Kidney epithelial cell (primary cell): ENCODE measurements around the gene HES2. TPM values are rescaled to one million over a fixed set of nuclear protein-coding genes. Genes with fewer than 3 reads are reported as not detected.

Source experiments
- total RNA-seq: library from RNA; depleted of rRNA; stranded (reverse); fragments of >200 nt; gene quantifications from 2 replicates; pipeline ENCODE4 v1.2.3, GENCODE V29; 2015

Gene HES2
- total RNA-seq, 1 donor from 2014 or later, result 15.9 TPM

Other genes starting within 250 kb of the HES2 start
- gene CHD5, start 239.6 kb downstream of the HES2 start, total RNA-seq, result under 0.01 and 0.08 TPM in 2 replicates
- 193 and 205 TPM in 2 replicates for gene RPL22, start 220.3 kb downstream of the HES2 start, total RNA-seq
- gene RNF207, start 213.8 kb downstream of the HES2 start, total RNA-seq, result 20.1 and 32.0 TPM in 2 replicates
- 67.1 and 68.0 TPM in 2 replicates for gene ICMT, start 184.0 kb downstream of the HES2 start, total RNA-seq
- not detected in 2 replicates for gene HES3, start 175.7 kb downstream of the HES2 start, total RNA-seq
- 11.4 and 12.3 TPM in 2 replicates for gene GPR153, start 158.8 kb downstream of the HES2 start, total RNA-seq
- 75.6 and 79.8 TPM in 2 replicates for gene ACOT7, start 26.2 kb downstream of the HES2 start, total RNA-seq
- 2.7 TPM in 2 replicates for gene ESPN, start 4.9 kb upstream of the HES2 start, total RNA-seq
- gene TNFRSF25, start 46.3 kb upstream of the HES2 start, total RNA-seq, result 18.2 and 20.2 TPM in 2 replicates
- 24.3 and 26.4 TPM in 2 replicates for gene PLEKHG5, start 71.7 kb upstream of the HES2 start, total RNA-seq
- gene NOL9, start 134.6 kb upstream of the HES2 start, total RNA-seq, result 30.3 and 32.5 TPM in 2 replicates
- gene TAS1R1, start 135.4 kb upstream of the HES2 start, total RNA-seq, result not detected in 2 replicates
- gene ZBTB48, start 160.1 kb upstream of the HES2 start, total RNA-seq, result 14.2 and 18.9 TPM in 2 replicates
- gene KLHL21, start 182.9 kb upstream of the HES2 start, total RNA-seq, result 69.5 and 77.4 TPM in 2 replicates
- gene PHF13, start 193.8 kb upstream of the HES2 start, total RNA-seq, result 8.0 and 8.8 TPM in 2 replicates
- 19.0 and 29.4 TPM in 2 replicates for gene THAP3, start 204.9 kb upstream of the HES2 start, total RNA-seq